GM12892 (cell line): ENCODE measurements around the gene ZNF324B. TPM values are rescaled to one million over a fixed set of nuclear protein-coding genes. Genes with fewer than 3 reads are reported as not detected.
"Not testable (repeated sequence)": the region's sequence is repeated elsewhere in the genome, so short reads cannot be mapped to it uniquely, and the experiment has no call there.

ENCODE experiments used
- DNase-seq: peaks from one replicate; pipeline ENCODE4 v3.0.0; 2011; ENCODE audit not compliant: insufficient read length
- FAIRE-seq: peaks from 2 replicates; lab custom pipeline; 2011; peaks lifted over from hg19 to GRCh38; lab: Jason Lieb, UNC
- POLR2A ChIP-seq: IDR thresholded peaks from 2 replicates; pipeline ENCODE4 v1.6.1; 2011; ENCODE audit warnings: low read depth, low read length, control low read depth
- POLR2AphosphoS5 ChIP-seq: IDR thresholded peaks from 2 replicates; pipeline ENCODE4 v1.6.1; 2011; ENCODE audit warnings: low read depth, low read length, control low read depth
- TAF1 ChIP-seq: IDR thresholded peaks from 2 replicates; pipeline ENCODE4 v1.6.1; 2011; ENCODE audit warnings: low read depth, mild to moderate bottlenecking, control low read depth, low read length, borderline replicate concordance
- polyA plus RNA-seq: library from polyadenylated mRNA; unstranded; fragments of >200 nt; gene quantifications from one replicate; pipeline ENCODE4 v1.2.1, GENCODE V29; 2012; ENCODE audit warnings: missing spikeins, inconsistent platforms; ENCODE audit not compliant: missing spikeins

Gene ZNF324B
- 2.8 TPM for polyA plus RNA-seq

DNA sequence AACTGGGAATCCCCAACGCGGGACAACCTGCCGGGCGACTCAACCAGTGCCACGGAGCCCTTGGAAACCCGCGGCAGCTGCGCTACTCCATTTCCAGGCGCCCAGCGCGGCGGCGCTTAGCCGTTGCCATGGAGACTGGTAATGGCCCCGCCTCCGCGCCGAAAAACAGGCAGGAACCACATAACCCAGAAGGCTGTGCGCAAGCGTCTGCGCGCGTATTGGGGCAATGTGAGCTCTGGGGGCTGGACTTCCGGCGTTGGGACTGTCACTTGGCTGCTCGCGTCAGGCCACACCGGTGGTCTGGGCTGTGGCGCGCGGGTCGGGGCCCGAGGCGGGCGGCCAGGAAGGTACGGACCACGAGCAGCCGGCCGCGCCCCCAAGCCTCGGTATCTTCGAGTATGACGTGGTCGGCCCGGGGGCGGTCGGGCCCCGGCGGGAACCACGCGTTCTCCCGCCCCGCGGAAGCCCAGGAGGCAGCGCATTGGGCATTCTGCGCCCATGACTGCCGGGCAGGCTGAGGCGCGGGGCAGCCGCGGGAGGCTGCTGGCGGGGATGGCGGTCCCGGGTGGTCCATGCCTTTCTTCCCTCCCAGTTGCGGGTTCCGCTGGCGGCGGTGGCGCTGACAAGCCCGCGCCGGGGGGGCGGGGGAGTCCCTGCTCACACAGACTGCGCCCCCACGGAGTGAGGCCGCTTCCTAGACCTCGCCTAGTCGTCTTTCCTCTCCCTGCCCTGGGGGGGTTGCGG lies at the start of gene ZNF324B:
Gene ZNF324B (plus strand): TSS at position 265 of the 744 bp plus-strand sequence. CDS start 2,080 bp downstream, outside the sequence.
- TF ChIP-seq POLR2A, result peak; percentile 66; the same call in 1 of the 2 replicates
- 0 out of 2 replicates have a peak, but pooled peaks have one; percentile 19 for TF ChIP-seq TAF1
- peak; percentile 45; the same call in 1 of the 2 replicates for TF ChIP-seq POLR2AphosphoS5
- FAIRE-seq (peak; percentile 89), DNase-seq (peak; percentile 98)

DNA sequence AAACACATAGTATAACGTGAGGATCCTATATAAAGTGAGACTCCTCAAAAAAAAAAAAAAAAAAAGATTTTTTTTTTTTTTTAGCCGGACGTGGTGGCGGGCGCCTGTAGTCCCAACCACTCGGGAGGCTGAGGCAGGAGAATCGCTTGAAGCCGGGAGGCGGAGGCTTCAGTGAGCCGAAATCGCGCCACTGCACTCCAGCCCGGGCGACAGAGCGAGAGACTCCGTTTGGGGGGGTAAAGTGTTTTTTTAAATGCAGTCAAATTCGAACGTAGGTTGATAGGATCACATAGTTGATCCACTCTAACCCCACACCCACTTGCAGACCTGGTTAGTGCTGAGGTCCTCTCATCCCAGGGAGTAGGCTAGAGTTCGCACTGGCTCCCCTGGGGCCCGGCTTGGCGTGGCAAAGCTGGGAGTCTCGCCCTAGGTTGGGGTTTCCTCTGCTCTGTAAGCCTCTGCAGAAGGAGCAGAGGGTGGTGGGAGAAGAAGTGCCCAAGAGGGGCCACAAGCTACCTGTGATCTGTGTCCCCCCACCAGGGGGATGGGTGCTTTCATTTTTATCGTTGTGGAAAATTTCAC lies 49.5 kb upstream of the ZNF324B start:
- TF ChIP-seq POLR2A (no peak), TAF1 (no peak), POLR2AphosphoS5 (no peak)
- DNase-seq (no peak), FAIRE-seq (no peak)

GRCh38 chr19:58403920-58404478 lies 47.4 kb upstream of the ZNF324B start:
- DNase-seq, FAIRE-seq: not testable (repeated sequence)

GRCh38 chr19:58406818-58407657 lies 44.4 kb upstream of the ZNF324B start:
- DNase-seq (no peak), FAIRE-seq (no peak)
- TF ChIP-seq TAF1 (no peak), POLR2AphosphoS5 (no peak), POLR2A (no peak)

- DNase-seq, result no peak
- TF ChIP-seq POLR2A, result no peak
- no peak for FAIRE-seq
Measured at GRCh38 chr19:58407658-58408151, 43.7 kb upstream of the ZNF324B start.

GRCh38 chr19:58408152-58409009 lies 43.0 kb upstream of the ZNF324B start, which contains the start of gene ZNF584:
TSS of gene ZNF584 (plus strand) at chr19:58408649. CDS start at chr19:58409148, 499 bp downstream.
- DNase-seq (peak; percentile 95), FAIRE-seq (peak; percentile 93)
- TF ChIP-seq POLR2A (peak; percentile 91), POLR2AphosphoS5 (peak; percentile 83), TAF1 (peak; percentile 58; the same call in 1 of the 2 replicates)

- DNase-seq (no peak), FAIRE-seq (no peak)
- TF ChIP-seq POLR2A, result no peak
- no peak for TF ChIP-seq TAF1
- TF ChIP-seq POLR2AphosphoS5, result no peak
Measured at GRCh38 chr19:58409010-58409790, 42.2 kb upstream of the ZNF324B start.

GRCh38 chr19:58416604-58417003 lies 34.8 kb upstream of the ZNF324B start:
- FAIRE-seq (no peak), DNase-seq (no peak)
- no peak for TF ChIP-seq POLR2A
- TF ChIP-seq POLR2AphosphoS5, result no peak
- no peak for TF ChIP-seq TAF1

- TF ChIP-seq POLR2A (no peak), TAF1 (no peak), POLR2AphosphoS5 (no peak)
- DNase-seq, result no peak
- no peak for FAIRE-seq
Measured at GRCh38 chr19:58417071-58417470, 34.4 kb upstream of the ZNF324B start.
